D721Med (cell line): ENCODE data around the gene MRGPRD.

Experiments used
- DNase-seq: peaks from one replicate; pipeline ENCODE4 v3.0.0; 2011; ENCODE audit warnings: low spot score; ENCODE audit not compliant: insufficient read length
- FAIRE-seq: peaks from 2 replicates; lab custom pipeline; 2011; peaks lifted over from hg19 to GRCh38; lab: Jason Lieb, UNC
- TF ChIP-seq, protein P1 (sequence below): IDR thresholded peaks from 2 replicates; pipeline ENCODE4 v1.5.1; 2012; ENCODE audit warnings: mild to moderate bottlenecking, control low read depth; ENCODE audit not compliant: insufficient read depth; ENCODE audit errors: missing control alignments

MRGPRD gene, protein sequence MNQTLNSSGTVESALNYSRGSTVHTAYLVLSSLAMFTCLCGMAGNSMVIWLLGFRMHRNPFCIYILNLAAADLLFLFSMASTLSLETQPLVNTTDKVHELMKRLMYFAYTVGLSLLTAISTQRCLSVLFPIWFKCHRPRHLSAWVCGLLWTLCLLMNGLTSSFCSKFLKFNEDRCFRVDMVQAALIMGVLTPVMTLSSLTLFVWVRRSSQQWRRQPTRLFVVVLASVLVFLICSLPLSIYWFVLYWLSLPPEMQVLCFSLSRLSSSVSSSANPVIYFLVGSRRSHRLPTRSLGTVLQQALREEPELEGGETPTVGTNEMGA

DNA sequence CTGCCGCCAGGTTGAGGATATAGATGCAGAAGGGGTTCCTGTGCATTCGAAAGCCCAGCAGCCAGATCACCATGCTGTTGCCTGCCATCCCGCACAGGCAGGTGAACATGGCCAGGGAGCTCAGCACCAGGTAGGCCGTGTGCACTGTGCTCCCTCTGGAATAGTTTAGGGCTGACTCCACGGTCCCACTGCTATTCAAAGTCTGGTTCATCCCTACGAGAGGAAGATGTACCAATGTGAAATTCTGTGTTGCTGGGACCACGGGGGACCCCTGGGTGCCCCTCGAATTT, at the start of gene MRGPRD:
Gene MRGPRD, minus strand, starts transcription at position 211 of the 290 bp plus-strand sequence. Its CDS starts 0 bp downstream, at position 211.
- DNase-seq, result no peak
- FAIRE-seq, result no peak
- TF ChIP-seq, protein P1, sequence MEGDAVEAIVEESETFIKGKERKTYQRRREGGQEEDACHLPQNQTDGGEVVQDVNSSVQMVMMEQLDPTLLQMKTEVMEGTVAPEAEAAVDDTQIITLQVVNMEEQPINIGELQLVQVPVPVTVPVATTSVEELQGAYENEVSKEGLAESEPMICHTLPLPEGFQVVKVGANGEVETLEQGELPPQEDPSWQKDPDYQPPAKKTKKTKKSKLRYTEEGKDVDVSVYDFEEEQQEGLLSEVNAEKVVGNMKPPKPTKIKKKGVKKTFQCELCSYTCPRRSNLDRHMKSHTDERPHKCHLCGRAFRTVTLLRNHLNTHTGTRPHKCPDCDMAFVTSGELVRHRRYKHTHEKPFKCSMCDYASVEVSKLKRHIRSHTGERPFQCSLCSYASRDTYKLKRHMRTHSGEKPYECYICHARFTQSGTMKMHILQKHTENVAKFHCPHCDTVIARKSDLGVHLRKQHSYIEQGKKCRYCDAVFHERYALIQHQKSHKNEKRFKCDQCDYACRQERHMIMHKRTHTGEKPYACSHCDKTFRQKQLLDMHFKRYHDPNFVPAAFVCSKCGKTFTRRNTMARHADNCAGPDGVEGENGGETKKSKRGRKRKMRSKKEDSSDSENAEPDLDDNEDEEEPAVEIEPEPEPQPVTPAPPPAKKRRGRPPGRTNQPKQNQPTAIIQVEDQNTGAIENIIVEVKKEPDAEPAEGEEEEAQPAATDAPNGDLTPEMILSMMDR, result no peak

DNA sequence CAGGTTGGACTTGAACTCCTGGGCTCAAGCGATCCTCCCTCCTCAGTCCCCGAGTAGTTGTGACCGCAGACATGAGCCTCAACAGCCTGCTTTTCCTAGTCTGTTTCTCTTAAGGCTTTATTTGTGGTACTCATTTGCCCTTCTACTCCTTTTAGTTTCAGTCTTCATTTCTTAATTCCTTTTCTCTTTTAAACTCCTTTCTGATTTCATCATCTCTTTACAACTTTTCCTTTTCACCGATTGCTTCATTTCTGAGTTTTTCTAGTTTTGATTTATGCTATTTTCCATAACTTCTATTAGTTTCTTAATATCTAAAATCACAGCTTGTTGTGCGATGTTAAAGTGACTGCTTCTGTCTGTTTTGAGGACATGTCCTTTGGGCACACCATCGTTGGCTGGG, 49.5 kb upstream of the MRGPRD start:
- TF ChIP-seq, protein P1, result no peak
- FAIRE-seq, result no peak
- no peak for DNase-seq

DNA sequence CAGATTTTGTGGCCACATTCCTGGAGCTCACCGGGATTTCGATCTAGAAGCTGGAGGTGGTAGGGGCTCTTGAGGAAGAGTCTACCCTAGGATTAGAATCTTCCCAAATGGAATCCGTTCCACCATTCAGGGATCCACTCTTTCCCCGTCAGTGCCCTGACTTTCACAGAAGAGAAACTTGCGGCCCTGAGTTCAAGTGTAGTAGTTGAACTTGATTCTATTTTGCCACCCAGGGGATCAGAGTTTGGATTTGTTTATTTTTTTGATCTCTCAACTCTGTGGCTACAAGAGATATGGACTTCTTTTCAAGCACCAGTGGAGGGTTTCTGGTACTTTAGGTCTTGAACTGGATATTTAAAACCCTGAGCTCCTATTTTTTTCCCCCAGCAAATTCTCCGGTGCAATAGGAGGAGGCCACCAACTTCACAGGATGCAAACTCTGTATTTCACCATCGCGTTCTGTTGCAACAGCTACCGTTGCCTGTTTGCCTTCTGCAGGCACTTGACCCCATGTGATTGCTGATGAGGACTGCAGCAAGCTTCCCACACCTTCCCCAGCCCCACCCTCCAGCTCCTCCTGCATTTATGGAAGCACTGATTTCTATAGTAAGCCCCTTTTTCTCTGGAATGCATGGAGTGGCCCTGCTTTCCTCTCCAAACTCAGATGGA, 47.1 kb upstream of the MRGPRD start:
- DNase-seq, result no peak
- no peak for FAIRE-seq
- TF ChIP-seq, protein P1, result no peak

DNA sequence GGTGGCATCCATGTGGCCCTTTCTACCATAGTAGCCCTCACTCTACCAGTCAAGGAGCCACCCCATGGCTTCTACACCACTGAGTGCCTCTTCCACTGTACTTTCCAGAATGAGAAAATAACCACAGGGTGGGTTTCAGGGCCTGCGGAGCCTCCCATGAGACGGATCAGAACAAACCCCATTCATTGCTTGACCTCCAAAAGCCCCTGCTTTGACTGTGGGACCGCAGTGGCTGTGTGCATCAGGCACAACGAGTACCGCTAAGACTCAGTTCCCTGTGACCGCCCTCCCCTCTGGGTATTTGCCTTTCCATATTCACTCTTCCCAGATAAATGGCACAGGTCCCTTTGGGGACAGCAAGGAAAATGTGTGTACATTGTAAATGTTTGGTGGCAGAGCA, 43.7 kb upstream of the MRGPRD start:
- DNase-seq (no peak), FAIRE-seq (no peak)
- TF ChIP-seq, protein P1, result no peak

DNA sequence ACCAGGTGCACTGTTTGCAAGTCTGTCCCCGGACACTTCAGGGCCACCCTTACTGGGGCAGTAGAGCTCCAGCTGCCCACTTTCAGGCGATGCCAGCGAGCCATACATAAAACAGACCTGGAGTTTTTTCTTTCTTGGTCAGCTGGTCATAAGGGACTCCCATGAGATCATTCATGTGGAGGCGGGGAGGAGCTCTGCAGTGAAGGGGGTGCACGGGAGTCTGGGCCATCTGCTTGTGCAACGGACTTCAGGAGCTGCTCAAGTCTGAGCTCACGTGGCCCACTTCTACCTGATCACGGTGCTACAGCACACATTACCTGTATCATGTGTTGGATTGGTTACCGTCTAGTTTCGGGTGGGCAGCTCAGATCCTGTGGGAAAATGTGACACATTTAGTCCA, 41.5 kb upstream of the MRGPRD start:
- TF ChIP-seq, protein P1, result no peak
- DNase-seq, result no peak
- FAIRE-seq, result no peak

DNA sequence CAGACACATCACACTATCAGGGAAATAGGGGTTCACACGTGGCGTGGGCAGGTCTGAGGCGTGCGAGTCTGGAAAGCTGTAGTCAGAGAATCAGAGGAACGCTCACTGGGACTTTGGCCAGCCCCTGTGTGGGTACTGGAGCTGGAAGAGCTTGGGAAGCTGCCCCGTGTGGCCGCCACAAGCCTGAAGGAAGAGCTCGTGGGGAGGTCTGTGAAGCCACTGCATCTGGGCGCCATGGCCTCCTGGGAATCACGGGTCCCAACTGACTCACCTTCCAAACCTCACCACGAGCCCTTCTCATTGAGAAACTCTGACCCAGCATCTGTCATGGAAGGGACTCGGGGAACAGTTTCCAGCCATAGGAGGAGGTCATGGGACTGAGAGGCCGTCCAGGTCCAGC, 38.1 kb upstream of the MRGPRD start:
- no peak for FAIRE-seq
- DNase-seq, result no peak
- TF ChIP-seq, protein P1, result no peak

DNA sequence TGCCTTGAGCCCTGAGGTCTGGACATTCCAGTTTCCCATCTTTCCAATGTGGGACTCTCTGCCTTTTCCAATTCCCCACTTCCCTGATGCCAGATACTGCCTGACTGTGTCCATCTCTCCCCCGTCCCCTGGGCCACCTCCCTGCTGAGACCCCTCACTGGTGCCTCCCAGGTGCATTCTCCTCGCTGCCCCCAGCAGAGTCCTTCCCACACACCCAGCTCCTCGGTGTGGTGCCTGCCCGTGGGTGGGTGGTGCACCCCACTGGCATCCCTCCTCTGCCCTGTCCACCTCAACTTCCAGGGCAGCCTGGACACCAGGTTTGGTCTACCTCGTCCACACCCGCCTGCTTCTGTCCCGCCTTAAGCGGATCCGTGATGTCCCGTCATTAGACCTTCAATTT, 37.2 kb upstream of the MRGPRD start:
- TF ChIP-seq, protein P1, result no peak
- DNase-seq, result no peak
- FAIRE-seq, result no peak
